ENCODE data around the gene SHLD2.
"Not testable (repeated sequence)": the region's sequence is repeated elsewhere in the genome, so short reads cannot be mapped to it uniquely, and the experiment has no call there.

DNA sequence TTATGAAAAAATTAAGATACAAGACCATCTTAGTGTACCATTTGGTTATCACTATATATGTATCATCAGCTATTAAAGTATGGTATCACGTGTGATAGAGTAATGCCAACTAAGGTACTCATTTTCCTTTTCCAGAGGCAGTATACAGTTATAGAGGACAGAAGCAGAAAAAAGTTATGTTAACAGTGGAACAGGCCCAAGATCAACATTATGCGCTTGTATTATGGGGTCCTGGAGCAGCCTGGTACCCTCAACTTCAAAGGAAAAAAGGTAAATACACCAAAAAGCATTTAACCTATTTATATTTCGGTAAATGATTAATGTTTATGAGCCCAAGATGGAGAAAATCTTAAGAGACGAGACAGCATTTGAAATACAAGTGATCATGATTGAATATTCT lies 75.7 kb downstream of the SHLD2 start:
- TF ChIP-seq, protein P1, sequence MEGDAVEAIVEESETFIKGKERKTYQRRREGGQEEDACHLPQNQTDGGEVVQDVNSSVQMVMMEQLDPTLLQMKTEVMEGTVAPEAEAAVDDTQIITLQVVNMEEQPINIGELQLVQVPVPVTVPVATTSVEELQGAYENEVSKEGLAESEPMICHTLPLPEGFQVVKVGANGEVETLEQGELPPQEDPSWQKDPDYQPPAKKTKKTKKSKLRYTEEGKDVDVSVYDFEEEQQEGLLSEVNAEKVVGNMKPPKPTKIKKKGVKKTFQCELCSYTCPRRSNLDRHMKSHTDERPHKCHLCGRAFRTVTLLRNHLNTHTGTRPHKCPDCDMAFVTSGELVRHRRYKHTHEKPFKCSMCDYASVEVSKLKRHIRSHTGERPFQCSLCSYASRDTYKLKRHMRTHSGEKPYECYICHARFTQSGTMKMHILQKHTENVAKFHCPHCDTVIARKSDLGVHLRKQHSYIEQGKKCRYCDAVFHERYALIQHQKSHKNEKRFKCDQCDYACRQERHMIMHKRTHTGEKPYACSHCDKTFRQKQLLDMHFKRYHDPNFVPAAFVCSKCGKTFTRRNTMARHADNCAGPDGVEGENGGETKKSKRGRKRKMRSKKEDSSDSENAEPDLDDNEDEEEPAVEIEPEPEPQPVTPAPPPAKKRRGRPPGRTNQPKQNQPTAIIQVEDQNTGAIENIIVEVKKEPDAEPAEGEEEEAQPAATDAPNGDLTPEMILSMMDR (conservative IDR thresholded peaks at IDR 0.05; ENCODE audit: low read length), result not testable (repeated sequence)
- TF ChIP-seq EZH2phosphoT487 (IDR thresholded peaks at IDR 0.05; ENCODE audit: borderline replicate concordance, low read depth, low read length), result not testable (repeated sequence)

All from OCI-LY7 (cell line).